Astrocyte of the spinal cord (primary cell): Measurements from ENCODE around the gene TMEM167B.
"Not testable (repeated sequence)": the region's sequence is repeated elsewhere in the genome, so short reads cannot be mapped to it uniquely, and the experiment has no call there.

Experiments
- DNase-seq: peaks from one replicate; pipeline ENCODE4 v3.0.0; 2011; ENCODE audit warnings: low read depth, low spot score
- H3K4me3 ChIP-seq: 2 replicates; pipeline ENCODE4 v1.5.1; 2011; ENCODE audit warnings: low read depth, mild to moderate bottlenecking, low read length, moderate library complexity
- in situ Hi-C: cut with HindIII; loops from 2 replicates; pipeline ENCODE4 v1.10.0; 2017; ENCODE audit warnings: low sequenced_read_pairs
- TF ChIP-seq, protein P1 (sequence below): IDR thresholded peaks from 2 replicates; pipeline ENCODE4 v1.5.1; 2012; ENCODE audit warnings: low read depth, mild to moderate bottlenecking, low read length, inconsistent platforms

Gene TMEM167B

DNA sequence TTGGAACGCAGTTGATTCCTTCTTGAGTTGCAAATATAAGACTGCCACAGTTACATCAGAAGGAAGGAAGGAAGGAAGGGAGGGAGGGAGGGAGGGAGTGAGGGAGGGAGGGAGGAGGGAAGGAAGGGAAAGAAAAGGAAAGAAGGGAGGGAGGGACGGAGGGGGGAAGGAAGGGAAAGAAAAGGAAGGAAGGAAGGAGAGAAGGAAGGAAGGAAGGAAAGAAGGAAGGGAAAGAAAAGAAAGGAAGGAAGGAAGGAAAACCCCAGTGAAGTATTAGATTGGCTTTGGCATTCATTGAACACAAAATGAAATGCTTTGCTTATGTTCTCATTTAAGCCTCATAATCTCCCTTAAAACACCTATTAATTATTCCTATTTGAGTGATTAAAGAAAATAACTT lies 42.2 kb upstream of the TMEM167B start:
- in situ Hi-C loops: no loop called here
- no peak for DNase-seq
- TF ChIP-seq, protein P1, sequence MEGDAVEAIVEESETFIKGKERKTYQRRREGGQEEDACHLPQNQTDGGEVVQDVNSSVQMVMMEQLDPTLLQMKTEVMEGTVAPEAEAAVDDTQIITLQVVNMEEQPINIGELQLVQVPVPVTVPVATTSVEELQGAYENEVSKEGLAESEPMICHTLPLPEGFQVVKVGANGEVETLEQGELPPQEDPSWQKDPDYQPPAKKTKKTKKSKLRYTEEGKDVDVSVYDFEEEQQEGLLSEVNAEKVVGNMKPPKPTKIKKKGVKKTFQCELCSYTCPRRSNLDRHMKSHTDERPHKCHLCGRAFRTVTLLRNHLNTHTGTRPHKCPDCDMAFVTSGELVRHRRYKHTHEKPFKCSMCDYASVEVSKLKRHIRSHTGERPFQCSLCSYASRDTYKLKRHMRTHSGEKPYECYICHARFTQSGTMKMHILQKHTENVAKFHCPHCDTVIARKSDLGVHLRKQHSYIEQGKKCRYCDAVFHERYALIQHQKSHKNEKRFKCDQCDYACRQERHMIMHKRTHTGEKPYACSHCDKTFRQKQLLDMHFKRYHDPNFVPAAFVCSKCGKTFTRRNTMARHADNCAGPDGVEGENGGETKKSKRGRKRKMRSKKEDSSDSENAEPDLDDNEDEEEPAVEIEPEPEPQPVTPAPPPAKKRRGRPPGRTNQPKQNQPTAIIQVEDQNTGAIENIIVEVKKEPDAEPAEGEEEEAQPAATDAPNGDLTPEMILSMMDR: no peak
- no peak overlapping the region for H3K4me3 ChIP-seq

DNA sequence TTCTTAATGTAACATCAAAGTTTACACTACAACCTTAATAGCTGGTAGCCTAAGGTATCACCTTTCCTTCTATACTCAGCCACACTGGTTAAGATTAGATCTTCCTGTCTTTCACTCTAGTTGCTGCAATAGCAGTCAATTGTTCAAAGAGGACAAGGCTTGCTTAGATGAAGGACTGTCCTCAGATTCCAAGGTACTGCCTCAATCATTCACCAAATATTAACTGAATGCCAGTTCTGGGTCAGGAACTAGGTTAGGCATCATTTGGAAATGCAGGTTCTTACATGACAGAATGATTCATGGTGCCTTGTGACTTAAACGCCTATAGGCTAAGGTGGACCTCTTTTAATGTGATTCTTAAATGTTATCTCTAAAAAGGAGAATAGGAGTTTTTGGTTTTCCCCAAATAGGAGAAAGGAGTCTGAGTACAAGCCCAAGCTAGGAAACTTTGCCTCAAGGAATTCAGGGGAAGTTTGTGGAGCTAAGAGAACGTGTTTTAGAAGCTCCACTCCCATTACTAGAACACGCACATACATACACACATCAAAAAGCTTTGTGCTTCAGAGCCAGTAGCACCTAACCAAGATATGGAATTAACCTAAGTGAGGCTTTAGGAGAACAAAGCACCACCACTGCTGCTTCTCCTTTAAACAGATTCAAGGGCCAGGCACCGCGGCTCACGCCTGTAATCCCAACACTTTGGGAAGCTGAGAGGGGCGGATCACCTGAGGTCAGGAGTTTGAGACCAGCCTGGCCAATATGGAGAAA lies 40.2 kb upstream of the TMEM167B start:
- H3K4me3 ChIP-seq: no peak overlapping the region
- DNase-seq: no peak
- TF ChIP-seq, protein P1: no peak
- in situ Hi-C loops: no loop called here

DNA sequence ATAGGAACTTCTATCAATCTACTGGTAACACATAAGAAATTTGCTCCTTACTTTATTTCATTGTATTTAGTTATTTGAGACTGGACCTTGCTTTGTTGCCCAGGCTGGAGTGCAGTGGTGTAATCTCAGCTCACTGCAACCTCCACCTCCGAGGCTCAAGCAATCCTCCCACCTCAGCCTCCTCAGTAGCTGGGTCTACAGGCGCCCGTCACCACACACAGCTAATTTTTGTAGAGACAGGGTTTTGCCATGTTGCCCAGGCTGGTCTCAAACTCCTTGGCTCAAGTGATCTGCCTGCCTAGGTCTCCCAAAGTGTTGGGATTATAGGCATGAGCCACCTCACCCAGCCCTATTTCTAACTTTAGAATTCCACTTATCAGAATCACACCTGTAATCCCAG lies 38.4 kb upstream of the TMEM167B start:
- DNase-seq, H3K4me3 ChIP-seq, in situ Hi-C loops: not testable (repeated sequence)

DNA sequence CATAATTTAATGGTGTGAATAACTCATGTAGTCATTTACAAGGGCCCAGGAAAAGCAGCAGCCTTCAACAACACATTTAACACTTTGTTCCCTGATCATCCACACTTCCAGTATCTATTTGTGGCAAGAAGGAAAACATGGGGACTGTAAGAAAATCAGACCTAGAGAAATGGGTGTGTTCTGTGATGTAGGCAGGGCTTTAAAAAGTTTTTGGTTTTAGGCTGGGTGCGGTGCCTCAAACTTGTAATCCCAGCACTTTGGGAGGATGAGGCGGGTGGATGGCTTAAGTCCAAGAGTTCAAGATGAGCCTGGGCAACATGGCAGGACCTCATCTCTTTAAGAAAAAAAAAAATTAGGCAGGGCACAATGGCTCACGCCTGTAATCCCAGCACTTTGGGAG lies 34.5 kb upstream of the TMEM167B start:
- no peak overlapping the region for H3K4me3 ChIP-seq
- TF ChIP-seq, protein P1: no peak
- in situ Hi-C loops: no loop called here
- DNase-seq: no peak

DNA sequence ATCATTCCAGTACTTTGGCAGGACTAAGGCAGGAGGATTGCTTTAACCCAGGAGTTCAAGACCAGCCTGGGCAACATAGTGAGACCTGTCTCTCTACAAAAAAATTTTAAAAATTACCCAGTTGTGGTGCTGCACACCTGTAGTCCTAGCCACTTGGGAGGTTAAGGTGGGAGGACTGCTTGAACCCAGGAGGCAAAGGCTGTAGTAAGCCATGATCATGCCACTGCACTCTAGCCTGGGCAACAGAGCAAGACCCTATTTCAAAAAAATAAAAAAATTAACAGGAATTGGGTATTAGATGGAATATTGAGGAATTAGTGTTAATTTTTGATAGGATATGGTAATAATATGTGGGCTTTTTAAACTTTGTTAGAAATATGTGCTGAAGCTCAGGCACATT lies 31.5 kb upstream of the TMEM167B start:
- in situ Hi-C loops: no loop called here
- TF ChIP-seq, protein P1: no peak
- no peak overlapping the region for H3K4me3 ChIP-seq
- DNase-seq: no peak

DNA sequence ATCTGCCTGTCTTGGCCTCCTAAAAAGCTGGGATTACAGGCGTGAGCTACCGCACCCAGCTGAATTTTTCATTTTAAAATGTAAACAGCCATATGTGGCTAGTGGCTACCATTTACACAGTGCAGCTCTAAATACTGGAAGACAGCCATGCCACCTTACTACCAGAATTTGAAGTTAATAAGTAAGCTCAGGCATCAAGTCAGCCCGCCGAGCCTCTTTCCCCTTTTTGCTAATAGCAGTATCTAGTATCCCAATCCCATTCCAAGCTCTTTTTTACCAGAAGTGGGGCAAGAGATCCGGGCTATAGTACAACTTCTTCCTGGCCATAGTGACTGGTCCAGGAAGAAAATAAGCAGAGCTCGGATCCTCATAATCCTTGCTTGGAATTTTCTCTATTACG lies 29.9 kb upstream of the TMEM167B start:
- no peak overlapping the region for H3K4me3 ChIP-seq
- in situ Hi-C loops: no loop called here
- TF ChIP-seq, protein P1: no peak

DNA sequence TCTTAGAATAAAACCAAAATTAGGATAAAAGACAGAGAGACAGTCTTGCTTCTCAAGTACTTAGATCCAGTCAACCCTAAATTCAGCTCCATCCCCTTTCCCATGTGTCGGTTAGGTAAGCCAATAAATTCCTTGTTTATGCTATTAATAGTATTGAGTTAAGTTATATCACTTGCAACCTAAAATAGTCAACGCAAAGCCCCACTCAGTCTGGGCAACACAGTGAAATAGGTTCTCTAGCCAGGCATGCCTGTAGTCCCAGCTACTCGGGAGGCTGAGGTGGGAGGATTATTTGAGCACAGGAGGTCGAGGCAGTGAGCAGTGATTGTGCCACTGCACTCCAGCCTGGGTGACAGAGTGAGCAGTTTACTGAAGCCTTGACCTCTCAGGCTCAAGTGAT lies 29.4 kb upstream of the TMEM167B start:
- DNase-seq: no peak
- TF ChIP-seq, protein P1: no peak
- in situ Hi-C loops: no loop called here
- no peak overlapping the region for H3K4me3 ChIP-seq

More for the DNA sequence above, 29.9 kb upstream of the TMEM167B start:
- no peak for DNase-seq
